Osteoblast (primary cell): ENCODE data around the gene FAT1. TPM values are rescaled to one million over a fixed set of nuclear protein-coding genes. Genes with fewer than 3 reads are reported as not detected.
A peak's percentile ranks its signal among the peaks of the same experiment; 100 is the strongest.

ENCODE experiments used
- DNase-seq: peaks from one replicate; pipeline ENCODE4 v3.0.0; 2011; ENCODE audit warnings: low spot score, mixed read lengths; ENCODE audit not compliant: insufficient read length; ENCODE audit errors: missing footprints
- H2AFZ ChIP-seq: 2 replicates; pipeline ENCODE4 v1.6.0; 2011; ENCODE audit warnings: mild to moderate bottlenecking, low read length
- H3K27ac ChIP-seq: 2 replicates; pipeline ENCODE4 v1.5.1; 2011; ENCODE audit warnings: mild to moderate bottlenecking, low read depth, low read length, moderate library complexity
- H3K27me3 ChIP-seq: 2 replicates; pipeline ENCODE4 v1.6.0; 2012; ENCODE audit warnings: mild to moderate bottlenecking, control low read depth, inconsistent platforms, low read length, moderate library complexity; ENCODE audit not compliant: insufficient read depth
- H3K36me3 ChIP-seq: 2 replicates; pipeline ENCODE4 v1.5.1; 2011; ENCODE audit warnings: mild to moderate bottlenecking, low read length, control low read depth, moderate library complexity; ENCODE audit not compliant: insufficient read depth
- H3K4me1 ChIP-seq: 2 replicates; pipeline ENCODE4 v1.5.1; 2011; ENCODE audit warnings: mild to moderate bottlenecking, low read length, control low read depth, moderate library complexity; ENCODE audit not compliant: insufficient read depth
- H3K4me2 ChIP-seq: 2 replicates; pipeline ENCODE4 v1.6.0; 2011; ENCODE audit warnings: mild to moderate bottlenecking, low read length; ENCODE audit not compliant: insufficient read depth
- H3K4me3 ChIP-seq: fragments of 200-600 bp; sonication (generic); 3 replicates; pipeline ENCODE4 v1.5.1; 2012; ENCODE audit warnings: mild to moderate bottlenecking, low read length, inconsistent platforms; ENCODE audit not compliant: insufficient read depth
- H3K79me2 ChIP-seq: 2 replicates; pipeline ENCODE4 v1.6.0; 2012; ENCODE audit warnings: mild to moderate bottlenecking, low read length, control low read depth, inconsistent platforms; ENCODE audit not compliant: insufficient read depth
- H3K9me3 ChIP-seq: 2 replicates; pipeline ENCODE4 v1.5.1; 2011; ENCODE audit warnings: low read depth, low read length, control low read depth
- H4K20me1 ChIP-seq: 2 replicates; pipeline ENCODE4 v1.6.0; 2012; ENCODE audit warnings: mild to moderate bottlenecking, low read length, control low read depth; ENCODE audit not compliant: insufficient read depth
- total RNA-seq: library from RNA; depleted of rRNA; stranded (reverse); fragments of >200 nt; gene quantifications from 2 replicates; pipeline ENCODE4 v1.2.3, GENCODE V29; 2012
- TF ChIP-seq, protein P1 (sequence below): IDR thresholded peaks from 2 replicates; pipeline ENCODE4 v1.5.1; 2011; ENCODE audit warnings: mild to moderate bottlenecking, low read depth, low read length, moderate library complexity; ENCODE audit errors: extremely low read depth

The FAT1 gene
- total RNA-seq, 1 donor, result 522 TPM

DNA sequence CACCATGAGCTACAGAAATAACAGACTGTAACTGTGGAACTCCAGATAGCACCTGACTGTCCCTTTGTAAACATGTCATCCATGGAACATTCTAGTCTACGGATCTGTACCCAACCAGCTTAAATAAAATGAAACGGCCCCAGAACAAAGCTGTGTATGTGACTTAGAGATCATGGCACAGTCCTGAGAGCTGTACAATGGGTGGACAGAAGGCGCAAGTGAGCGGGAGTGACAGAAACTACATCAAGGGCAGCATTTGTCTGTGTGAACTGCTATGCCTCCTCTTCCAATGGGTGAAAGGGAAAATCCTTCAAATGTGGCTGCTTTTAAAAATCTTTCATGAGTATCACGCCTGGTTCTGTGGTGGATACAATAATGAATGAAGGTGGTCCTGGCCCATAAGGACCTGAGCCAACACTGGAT lies 72.5 kb downstream of the FAT1 start:
- DNase-seq, result no peak
- Histone ChIP-seq H3K4me1 (peaks cover 8% of the 10 kb centered on the region), H3K4me2 (peak overlapping the region; percentile 77), H3K79me2 (peaks cover 84% of the 10 kb centered on the region), H3K9me3 (no peaks in the 10 kb centered on the region), H2AFZ (no peak overlapping the region), H3K4me3 (peak overlapping the region; percentile 53), H3K27ac (no peak overlapping the region), H4K20me1 (peaks cover 22% of the 10 kb centered on the region), H3K36me3 (peaks cover 16% of the 10 kb centered on the region), H3K27me3 (no peaks in the 10 kb centered on the region)
- TF ChIP-seq, protein P1, sequence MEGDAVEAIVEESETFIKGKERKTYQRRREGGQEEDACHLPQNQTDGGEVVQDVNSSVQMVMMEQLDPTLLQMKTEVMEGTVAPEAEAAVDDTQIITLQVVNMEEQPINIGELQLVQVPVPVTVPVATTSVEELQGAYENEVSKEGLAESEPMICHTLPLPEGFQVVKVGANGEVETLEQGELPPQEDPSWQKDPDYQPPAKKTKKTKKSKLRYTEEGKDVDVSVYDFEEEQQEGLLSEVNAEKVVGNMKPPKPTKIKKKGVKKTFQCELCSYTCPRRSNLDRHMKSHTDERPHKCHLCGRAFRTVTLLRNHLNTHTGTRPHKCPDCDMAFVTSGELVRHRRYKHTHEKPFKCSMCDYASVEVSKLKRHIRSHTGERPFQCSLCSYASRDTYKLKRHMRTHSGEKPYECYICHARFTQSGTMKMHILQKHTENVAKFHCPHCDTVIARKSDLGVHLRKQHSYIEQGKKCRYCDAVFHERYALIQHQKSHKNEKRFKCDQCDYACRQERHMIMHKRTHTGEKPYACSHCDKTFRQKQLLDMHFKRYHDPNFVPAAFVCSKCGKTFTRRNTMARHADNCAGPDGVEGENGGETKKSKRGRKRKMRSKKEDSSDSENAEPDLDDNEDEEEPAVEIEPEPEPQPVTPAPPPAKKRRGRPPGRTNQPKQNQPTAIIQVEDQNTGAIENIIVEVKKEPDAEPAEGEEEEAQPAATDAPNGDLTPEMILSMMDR, result no peak

DNA sequence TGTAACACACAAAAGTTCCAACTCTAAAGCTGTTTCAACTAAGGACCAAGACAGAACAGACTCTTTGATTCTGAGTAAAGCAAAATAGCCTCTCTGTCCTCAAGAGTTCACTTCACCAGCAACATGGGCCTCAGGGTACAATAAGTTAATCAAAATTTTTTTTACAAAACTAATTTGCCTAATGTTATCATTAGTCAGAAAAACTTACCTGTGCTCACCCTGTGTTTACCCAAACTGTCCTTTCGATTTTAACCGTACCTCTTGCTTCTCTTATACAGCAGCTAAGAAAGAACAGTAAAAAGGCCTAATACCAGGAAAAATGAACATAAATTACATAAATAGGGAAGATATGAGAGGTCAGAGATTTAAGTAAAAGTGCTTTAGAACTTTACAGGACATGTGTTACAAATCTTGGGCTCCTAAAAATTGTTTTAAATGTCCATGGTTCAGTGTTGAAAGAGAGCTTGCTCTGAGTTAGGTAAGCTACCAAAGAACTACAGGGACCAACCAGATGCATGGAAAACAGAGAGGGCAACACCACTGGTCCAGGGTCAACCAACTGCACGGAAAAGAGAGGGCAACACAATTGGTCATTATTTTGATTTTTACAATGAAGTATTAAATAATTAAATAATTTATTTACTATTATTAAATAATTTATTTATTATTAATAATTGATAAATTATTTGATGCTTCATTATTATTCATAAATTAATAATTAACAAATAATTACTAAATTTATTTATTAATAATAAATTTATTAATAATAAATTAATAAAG lies 73.1 kb downstream of the FAT1 start:
- no peaks in the 10 kb centered on the region for H3K27me3 ChIP-seq
- H3K4me3 ChIP-seq, result no peak overlapping the region
- no peak overlapping the region for H3K4me2 ChIP-seq
- H3K4me1 ChIP-seq, result peaks cover 12% of the 10 kb centered on the region
- no peaks in the 10 kb centered on the region for H3K9me3 ChIP-seq
- H3K79me2 ChIP-seq, result peaks cover 83% of the 10 kb centered on the region
- H3K36me3 ChIP-seq, result peaks cover 16% of the 10 kb centered on the region
- H2AFZ ChIP-seq, result no peak overlapping the region
- DNase-seq, result no peak
- H4K20me1 ChIP-seq, result peaks cover 19% of the 10 kb centered on the region
- TF ChIP-seq, protein P1, result no peak
- no peak overlapping the region for H3K27ac ChIP-seq

DNA sequence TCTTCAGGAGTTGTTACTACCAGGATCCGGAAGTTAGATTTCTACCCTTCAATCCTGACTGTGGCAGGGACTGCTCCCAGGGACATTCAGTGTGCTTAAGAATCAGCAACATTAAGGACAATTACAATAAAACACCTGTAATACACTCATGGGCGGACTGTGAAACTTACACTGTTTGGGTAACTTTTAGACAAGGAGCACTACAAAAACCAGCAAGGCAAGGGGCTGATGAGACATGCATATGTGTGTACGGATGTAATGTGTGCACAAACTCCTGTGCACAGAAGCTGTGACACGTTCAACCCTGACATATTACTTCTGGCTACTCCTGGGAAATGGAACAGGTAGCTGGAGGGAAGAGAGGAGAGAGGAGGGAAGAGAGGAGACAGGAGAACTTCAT lies 75.8 kb downstream of the FAT1 start:
- no peak for DNase-seq
- Histone ChIP-seq H4K20me1 (peaks cover 19% of the 10 kb centered on the region), H3K9me3 (no peaks in the 10 kb centered on the region), H3K4me3 (no peak overlapping the region), H3K27me3 (no peaks in the 10 kb centered on the region), H3K36me3 (peaks cover 16% of the 10 kb centered on the region), H2AFZ (no peak overlapping the region), H3K27ac (no peak overlapping the region), H3K79me2 (peaks cover 82% of the 10 kb centered on the region), H3K4me2 (no peak overlapping the region), H3K4me1 (peaks cover 29% of the 10 kb centered on the region)
- TF ChIP-seq, protein P1, result no peak

DNA sequence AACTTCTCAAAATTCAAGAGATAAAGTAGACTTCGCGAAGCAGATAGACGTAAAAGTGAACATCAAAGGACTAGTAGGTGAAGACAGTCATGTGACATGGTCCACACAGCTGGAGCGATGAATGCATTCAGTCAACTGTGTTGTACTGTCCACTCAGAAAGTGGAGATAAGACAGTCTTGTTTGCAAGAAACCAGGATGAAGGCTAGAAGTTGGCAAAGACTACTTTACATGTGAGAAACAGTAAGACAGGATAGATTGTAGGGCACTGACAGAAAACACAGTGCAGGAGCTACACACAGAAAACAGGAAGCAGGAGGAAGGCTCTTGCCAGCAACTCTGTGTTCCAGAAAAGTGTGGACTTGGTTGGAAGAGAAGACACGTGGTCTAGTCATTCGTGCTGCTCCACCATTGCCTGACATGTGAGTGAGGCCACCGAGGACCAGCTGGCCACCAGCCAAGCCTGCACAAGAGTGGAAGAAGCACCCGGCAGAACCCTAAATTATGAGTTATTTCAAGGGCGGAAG lies 78.9 kb downstream of the FAT1 start:
- Histone ChIP-seq H4K20me1 (peaks cover 3% of the 10 kb centered on the region), H3K4me2 (peak overlapping the region; percentile 16), H2AFZ (no peak overlapping the region), H3K27me3 (no peaks in the 10 kb centered on the region), H3K79me2 (peaks cover 79% of the 10 kb centered on the region), H3K4me1 (peaks cover 22% of the 10 kb centered on the region), H3K27ac (peak overlapping the region; percentile 61), H3K4me3 (no peak overlapping the region), H3K36me3 (peaks cover 31% of the 10 kb centered on the region), H3K9me3 (no peaks in the 10 kb centered on the region)
- TF ChIP-seq, protein P1, result no peak
- no peak for DNase-seq
